CD4-positive, alpha-beta T cell treated with Interleukin-17A for 1 hour (primary cell): ENCODE data around the gene SSBP3.
"Not testable (repeated sequence)": the region's sequence is repeated elsewhere in the genome, so short reads cannot be mapped to it uniquely, and the experiment has no call there.

Experiments
- DNase-seq: peaks from one replicate; pipeline ENCODE4 v3.0.0-alpha.2; 2020

Gene SSBP3

DNA sequence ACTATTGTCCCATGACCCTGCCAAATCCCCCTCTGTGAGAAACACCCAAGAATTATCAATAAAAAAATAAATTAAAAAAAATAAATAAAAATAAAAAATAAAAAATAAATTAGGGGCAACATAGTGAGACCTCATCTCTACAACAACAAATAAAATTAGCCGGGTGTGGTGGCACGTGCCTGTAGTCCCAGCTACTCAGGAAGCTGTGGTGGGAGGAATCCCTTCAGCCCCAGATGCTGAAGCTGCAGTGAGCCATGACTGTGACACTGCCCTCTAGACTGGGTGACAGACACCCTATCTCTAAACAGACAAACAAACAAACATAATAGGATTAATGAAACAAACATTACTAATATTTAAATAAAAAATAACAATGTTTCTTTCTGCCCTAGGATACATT lies 171.9 kb downstream of the SSBP3 start:
- no peak for DNase-seq

DNA sequence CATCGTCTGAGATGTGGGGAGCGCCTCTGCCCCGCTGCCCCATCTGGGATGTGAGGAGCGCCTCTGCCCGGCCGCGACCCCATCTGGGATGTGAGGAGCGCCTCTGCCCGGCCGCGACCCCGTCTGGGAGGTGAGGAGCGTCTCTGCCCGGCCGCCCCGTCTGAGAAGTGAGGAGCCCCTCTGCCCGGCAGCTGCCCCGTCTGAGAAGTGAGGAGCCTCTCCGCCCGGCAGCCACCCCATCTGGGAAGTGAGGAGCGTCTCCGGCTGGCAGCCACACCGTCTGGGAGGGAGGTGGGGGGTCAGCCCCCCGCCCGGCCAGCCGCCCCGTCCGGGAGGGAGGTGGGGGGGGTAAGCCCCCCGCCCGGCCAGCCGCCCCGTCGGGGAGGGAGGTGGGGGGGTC lies 173.0 kb downstream of the SSBP3 start:
- not testable (repeated sequence) for DNase-seq

DNA sequence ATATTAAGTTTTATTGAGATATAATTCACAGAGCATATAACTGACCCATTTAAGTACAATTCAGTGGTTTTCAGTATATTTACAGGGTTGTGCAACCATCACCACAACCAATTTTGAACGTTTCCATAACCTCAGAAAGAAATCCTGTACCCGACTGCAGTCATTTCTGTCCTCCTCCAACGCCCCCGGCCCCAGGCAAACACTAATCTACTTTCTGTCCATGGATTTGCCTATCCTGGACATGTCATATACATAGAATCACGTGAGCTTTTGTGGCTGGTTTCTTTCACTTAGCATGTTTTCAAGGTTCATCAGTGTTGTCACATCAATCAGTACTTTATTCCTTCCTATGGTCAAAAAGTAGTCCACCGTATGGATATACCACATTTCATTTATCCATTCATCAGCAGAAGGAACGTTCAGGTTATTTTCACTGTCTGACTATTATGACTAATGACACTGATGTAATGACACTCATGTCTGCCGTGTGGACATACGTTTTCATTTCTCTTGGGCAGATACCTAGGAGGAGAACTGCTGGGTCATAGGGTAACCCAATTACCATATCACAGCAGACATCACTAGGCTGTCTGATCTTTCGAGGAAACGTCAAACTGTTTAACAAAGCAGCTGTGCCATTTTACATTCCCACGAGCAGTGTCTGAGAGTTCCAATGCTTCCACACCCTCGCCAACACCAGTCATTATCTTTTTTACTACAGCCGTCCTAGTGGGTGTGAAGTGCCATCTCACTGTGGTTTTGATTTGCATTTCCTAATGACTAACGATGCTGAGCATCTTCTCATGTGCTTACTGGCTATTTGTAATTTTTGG lies 175.5 kb downstream of the SSBP3 start:
- no peak for DNase-seq

DNA sequence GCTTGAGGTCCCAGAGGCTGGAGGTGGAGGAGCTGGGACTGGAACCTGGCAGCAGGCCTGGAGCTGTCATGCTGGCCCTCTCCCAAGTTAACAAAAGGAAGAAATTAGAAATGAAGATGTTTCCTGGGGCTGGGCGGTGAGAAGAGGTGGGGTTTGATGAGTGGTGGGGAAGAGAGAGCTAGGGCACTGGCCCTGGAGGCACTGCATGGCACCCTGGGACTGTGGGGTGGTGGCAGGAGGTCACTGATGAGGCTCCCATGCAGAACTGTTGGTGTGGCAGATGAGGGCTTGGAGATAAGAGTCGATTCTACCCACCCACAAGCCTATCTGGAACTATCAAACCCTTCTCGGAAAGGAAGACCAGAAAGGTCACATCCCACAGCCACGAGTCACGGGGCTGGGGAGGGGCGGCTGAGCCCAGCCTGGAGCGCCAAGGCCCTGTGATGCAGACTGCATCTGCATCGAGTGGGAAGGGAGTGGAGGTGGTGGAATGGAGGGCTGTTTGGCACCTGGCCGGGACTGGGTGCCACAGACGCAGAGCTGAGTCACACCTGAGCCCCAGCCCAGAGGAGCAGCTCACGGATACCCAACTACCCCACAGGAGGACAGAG lies 176.8 kb downstream of the SSBP3 start:
- no peak for DNase-seq

DNA sequence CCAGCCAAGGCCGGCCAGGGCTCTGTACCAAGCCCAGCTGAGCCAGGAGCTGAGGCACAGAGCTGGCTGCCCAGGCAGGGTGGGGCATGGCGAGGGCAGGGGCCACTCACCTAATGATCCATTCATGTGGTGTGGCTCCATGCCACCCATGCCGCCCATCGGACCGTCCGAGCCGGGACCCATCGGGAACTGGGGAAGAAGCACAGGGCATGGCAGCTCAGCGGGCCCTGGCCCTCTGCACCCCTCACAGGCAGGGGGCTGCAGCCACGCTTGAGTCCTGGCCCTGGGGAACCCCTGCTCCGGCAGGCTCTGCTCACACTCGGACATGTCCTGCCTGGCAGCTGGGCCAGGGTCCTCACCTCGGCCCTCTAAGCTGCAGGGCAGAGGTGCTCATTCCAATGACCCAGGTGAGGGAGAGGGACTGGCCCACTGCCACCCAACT lies 177.5 kb downstream of the SSBP3 start:
- DNase-seq: no peak

DNA sequence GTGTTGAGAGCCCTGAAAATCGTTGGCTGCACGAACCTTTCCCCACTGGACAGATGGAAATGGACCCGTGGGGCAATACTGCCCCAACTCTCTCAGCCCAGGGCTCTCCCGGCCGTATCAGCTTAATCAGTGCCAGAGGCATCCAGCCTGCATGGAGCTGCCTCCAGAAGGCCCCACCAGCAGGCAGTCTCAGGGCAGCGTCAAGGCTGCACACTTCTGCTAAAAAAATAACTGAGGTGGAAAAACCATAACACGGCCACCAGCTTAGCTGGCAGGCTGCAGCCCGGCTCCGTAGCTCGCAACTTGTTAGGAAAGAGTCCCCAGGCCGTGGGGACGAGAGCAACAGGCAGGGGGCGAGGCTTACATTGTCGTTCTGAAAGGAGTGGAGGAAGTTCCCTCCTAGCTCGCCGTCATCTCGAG lies 178.3 kb downstream of the SSBP3 start:
- no peak for DNase-seq

DNA sequence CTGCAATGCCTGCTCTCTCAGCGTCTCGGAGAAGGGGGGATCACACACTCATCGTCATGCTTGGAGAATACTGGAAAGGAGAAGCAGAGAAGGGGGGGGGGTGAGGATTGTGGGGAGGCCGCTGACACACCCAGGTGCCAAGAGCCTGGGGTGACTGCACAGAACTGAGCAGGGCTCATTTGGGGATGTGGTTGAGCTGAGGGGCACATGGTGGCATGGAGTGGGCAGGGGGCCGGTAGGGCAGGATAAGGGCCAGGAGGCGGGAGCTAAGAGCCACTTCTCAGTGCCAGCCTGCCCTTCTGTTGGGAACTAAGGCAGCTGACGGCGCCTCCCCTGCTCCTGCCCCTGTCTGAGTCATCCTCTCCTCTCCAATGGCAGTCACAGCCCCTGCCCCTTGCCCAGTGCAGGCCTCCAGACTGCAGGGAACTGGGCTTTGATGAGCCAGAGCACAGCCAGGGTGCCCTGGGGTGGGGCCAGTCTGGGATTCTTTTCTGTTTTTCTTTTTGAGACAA lies 179.0 kb downstream of the SSBP3 start:
- DNase-seq: no peak

DNA sequence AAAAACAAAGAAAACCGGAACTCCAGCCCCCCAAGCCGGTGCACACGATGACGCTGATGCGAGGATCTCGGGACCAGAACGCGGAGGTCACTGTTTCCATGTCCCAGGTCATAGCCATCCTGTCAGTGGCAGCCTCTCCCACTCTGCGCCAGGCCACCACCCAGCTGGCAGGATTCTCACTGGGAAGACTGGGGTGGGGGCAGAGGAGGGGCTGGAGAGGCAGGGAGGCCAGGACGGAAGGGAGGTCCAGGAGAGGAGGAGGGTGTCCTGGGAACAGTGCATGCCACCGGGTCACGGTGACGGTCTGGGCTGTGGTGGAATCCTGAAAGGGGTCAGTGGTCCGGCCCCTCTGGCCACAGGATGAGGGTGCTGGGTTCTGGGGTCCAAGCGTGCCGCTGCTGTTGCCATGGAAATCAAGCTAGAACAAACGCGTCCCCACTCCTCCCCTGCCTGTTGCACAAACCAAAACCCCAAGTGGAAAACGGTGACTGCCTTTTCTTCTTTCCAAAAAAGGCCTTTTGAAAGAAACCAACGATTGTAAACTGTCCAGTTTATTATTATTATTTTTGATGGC lies 180.1 kb downstream of the SSBP3 start:
- no peak for DNase-seq

DNA sequence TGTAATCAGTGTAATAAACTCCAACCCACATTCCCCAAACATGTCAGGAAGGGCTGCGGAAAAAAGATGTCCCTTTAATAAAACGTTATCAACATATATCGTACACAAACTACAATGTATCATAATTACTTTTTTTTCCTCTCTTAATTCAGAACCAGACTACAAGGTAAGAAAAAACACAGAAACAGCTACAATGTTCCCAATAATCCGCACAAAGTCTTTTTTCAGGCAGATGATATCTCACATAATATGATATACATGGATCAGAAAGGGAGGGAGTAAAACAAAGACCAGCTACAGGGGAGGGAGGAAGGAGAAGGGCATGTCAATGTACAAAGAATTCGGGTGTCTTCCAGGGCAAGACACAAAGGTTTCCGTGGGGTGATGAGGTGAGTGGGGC lies 180.8 kb downstream of the SSBP3 start:
- DNase-seq: no peak

DNA sequence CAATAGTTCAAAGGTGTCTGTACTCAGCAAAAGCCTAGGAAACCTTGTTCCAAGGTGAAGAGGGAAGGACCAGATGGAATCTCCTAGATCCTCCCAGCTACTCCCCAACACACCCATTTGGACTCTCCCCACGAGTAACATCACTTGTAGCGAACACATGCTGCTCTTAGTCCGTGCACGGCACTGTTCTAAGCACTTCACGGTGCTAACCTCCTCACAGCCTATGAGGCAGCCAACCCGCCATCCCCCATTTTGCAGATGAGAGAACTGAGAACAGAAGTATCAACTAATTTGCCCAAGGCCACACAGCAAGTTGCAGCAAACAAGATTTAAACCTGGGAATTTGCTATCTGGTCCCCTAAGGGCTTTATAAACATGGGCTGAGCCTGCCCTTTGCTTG lies 182.0 kb downstream of the SSBP3 start:
- DNase-seq: no peak

DNA sequence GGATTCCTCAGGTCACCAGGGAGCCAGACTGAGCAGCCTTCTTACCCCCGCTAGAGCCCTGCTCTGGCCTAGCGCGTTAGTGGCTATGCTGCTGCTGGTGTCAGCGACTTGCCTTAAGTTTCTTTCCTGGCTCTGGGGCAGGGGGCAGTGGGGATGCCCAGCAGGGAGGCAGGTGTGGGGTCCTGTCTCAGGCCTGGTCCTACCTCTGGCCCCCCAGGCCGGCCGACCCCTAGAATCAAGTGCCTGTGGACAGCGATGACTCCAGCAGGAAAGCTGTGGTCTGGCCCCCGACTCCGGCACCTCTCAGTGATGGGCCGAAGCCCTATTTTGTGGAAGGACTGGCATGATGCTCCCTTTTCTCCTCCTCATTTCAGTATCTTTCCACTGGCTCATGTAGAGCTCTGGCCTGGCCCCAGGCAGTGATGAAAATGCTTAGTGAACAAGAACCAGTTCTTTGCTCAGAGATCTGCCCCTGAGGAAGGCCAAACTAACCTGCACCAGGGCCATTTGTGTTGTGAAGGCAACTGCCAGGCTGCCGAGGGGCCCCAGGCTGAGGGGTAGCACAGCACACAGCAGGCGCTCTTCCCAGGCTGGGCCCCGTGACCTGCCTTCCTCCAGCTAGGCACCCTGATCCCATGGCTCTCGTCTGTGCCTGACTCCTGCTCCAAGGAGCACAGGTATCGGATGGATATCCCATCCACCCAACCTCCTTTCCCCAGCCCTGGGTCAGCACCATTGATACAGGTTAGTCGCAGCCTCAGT lies 182.6 kb downstream of the SSBP3 start:
- DNase-seq: no peak

DNA sequence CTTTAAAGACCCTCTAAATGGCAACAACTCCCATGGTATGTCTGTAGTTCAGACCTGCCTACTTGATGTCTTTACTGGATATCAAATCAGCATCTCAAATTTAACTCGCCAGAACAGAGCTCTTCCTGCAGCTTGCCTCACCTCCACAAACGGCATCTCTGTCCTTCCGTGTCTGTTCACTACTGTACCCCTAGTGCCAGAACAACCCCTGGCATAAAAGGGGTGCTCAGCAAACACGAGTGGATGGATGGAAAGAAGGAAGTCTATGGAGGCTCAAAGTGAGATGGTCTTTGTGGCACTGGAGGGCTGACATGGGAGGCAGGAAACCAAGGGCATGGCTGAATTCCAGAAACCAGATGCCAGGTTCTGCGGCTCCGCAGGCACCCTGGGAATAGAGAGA lies 183.5 kb downstream of the SSBP3 start:
- no peak for DNase-seq

DNA sequence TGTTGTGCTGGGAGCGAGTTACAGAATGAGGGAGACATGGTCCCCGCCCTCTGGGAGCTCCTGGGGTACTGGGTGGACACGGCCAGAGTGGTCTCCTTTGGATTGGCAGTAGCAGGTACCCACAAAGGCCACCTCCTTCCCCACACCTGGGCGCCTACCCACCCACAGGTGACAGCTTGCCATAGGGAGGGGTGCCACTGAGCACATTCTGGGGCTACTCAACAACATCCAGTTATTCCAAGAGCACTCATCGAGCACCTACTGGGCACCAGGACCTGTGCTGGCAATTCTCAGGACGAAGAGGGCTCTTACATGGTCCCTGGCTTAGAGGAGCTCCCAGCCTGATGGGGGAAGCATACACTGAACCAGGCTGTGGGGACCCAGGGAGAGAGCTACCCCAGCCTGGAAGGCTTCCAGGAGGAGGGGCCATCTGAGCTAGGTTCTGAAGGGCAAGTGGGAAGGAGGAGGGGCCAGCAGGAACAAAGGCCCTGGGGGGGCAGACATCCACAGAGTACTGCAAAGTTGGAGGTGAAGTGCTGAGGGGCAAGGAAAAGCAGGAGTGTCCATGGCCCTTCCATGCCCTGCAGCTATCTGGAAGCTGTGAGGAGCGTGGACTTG lies 184.2 kb downstream of the SSBP3 start:
- no peak for DNase-seq

DNA sequence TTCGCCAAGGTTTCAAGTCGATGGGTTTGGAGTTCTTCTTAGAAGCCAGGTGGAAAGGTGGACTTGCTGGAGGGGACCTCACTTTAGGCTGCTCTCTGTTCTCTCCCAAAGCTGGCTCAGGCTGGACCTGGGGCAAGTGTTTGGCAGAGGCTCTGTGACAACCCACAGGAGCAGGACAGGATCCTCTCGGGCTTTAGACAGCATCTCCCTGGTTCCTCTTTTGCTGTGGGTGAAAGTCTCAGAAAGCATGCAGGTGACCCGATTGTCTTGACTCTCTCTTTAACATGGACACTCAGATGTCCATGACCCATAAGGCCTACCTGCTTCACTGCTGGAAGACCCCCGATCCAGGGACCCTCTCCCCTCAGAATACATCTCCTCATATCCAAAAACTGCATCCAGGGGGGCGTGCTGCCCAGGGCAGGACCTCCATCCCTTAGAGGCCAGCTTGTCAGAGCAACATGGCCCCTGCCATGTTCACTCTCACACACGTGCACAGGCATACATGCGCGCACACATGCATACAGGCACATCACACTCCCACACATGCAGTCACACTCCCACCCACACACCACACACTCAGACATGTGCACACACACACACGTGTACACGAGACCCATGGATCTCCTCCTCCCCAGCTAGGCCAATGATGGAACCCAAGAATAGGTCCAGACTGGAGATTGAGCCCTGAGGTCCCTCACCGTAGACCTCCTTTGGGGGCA lies 184.9 kb downstream of the SSBP3 start:
- DNase-seq: no peak

DNA sequence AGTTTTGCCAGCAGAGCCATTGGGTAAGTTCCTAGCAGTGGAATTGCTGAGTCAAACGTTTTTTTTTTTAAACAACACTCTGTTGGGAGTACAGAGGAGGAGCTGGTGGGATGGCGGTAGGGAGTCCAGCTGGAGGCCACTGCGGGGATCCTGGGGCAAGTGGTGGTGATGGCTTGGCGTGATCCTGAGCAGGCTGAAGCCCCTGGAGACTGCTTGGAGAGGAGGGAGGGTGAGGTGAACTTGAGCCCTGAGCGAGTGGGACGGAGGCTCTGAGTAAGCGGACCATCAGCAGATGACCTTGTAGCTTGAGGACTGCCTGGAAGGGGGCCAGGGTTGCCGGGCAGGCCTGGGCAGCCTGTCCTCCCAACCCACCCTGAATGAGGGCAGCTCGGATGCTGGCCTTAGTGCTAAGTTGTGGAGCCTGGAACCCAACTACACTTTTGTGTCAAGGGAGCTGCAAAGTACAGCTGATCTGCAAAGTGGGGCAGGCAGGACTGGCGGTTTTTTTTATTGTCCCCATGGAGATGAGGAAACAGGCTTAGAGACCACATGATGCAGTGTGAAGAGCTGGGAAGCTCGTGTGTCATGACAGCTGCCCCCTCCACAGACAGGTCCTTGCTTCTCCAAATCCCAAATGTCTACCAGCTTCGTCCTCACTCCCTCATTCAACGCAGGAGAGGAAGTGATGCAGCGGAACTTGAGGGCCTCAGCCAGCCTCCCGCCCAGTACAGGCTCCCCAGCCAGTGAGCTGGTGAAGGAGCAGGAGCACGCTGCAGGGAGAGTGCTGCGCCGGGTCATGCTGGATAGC lies 186.0 kb downstream of the SSBP3 start:
- no peak for DNase-seq

DNA sequence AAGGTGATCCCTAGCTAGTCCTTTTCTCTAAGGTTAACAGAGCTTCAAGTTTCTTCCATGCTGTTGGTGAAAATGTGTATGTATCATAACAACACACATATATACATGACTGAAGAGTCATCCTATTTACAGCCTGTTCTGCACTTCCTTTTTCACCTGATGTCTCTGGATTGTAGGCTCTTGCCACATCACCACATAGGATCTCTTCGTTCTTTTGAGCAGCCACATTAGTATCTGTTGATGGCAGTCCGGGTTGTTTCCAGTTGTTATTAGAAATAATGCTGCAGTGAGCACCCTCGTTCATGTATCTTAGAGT lies 186.5 kb downstream of the SSBP3 start:
- no peak for DNase-seq

DNA sequence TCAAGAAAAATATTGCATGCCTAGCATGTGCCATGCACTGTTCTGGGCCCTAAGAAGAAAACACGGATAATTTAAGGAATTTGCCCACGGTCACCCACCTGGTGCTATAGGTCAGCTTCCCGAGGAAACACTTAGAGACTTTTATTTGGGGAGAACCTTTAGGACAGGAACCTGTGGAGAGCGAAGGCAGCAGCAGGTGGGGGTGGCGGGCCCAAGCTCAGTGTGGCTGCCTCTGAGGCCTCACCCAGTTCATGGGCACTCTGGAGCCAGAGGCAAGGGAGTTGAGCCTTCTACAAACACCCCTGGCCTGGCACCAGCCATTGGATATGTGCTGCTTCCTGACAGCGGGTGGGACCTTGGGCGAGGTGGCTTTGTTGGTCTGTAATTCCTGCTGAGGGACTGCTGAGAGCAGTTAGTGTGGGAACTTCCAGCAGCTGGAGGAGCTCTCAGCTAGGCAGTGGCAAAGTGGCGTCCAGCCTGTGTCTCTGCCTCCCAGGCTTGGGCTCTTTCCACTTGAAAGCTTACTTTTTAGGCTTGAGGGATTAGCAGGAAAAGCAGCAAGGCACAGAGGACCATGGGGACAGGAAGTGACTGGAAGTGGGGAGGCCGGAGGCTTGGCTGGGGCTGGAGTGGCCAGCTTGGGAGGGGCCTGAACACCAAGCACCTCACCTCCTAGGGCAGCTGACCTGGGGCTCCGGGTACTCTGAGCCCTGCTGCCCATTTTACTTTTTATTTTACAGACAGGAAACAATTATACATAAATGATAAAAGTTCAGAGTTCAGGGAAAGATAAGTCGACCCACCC lies 187.1 kb downstream of the SSBP3 start:
- DNase-seq: no peak

DNA sequence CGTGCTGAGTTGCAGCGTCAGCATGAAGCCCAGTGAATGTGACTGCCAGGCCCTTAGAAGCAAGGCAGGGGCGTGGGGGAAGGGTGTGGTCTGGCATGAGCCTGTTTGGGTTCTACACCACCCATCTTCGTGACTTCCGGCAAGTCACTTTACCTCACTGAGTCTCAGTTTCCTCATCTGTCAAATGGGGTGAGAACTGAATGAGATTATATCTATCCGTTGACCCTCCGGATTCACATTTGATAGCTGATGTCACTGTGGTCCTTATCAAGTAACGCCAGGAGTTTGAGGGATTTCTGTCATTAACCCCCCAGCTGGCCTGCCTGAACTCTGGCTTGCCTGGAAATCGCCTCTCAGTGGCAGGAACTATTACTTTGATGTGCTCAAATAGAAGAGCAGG lies 190.7 kb downstream of the SSBP3 start:
- DNase-seq: no peak

DNA sequence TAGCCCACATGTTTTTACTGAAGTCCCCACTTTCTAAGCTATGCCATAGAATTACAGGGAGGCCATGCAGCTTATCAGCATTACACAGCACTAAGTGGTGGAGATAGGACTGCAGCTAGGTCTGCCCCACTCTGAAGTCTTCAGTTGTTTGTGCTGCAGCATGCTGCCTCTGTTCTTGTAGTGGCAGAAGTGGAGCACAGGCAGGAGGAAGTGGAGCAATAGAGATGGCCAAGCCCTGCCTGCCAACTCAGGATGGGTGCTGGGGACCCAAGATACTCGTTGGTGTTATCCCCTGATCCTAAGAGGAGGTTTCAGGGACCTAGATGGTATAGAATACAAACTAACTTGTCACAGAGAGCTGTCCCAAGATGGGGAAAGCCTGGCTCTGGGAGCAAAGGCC lies 193.3 kb downstream of the SSBP3 start:
- no peak for DNase-seq

DNA sequence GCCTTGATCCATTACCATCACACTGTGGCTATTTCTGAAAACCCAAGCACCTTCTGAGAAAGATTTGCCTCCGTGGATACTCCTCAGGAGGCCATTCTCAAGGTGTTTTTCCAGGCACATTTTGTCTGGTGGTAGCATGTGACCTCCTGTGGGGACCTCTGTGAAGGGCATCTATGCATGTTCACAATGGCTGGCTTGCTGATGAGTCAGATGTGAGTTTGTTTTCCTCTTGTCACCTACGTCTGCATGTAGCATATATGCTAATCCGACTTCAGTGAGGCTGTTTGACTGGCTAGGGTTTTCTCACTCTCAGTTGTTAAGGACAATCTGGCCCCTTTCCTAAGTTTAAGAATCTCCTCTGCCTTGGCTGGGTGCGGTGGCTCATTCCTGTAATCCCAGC lies 198.3 kb downstream of the SSBP3 start:
- DNase-seq: not testable (repeated sequence)

DNA sequence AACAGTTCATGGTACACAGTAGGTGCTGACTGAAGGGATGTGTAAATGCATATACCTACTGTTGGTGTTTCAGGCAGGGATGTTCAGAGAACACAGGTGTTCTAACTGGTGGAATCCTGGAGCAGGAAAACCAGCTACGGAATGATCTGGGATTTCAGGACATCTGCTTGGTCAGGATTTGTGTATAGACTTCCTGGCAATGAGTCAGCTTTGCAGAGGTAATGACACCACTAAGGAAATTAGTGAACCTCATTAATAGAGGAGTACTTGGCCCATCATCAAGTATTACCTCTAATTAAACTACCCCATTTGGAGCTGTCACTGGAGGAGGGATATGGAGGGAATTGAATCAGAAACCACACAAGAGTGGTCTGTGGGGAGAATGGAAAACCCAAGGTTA lies 198.9 kb downstream of the SSBP3 start:
- no peak for DNase-seq
